ENCODE results near the gene BUD23.

Gene BUD23

GRCh38 chr7:73734619-73735527 lies 51.5 kb downstream of the BUD23 start:
- H3K4me3 ChIP-seq (ENCODE audit: control insufficient read depth, low read depth, low read length) = no peak overlapping the region
- peak; percentile 90 for TF ChIP-seq CTCF (IDR thresholded peaks at IDR 0.05; ENCODE audit: control insufficient read depth, insufficient read depth, low read depth, low read length, missing control alignments)
- DNase-seq (ENCODE audit: low read depth) = peak; percentile 23

- no peak overlapping the region for H3K4me3 ChIP-seq (ENCODE audit: control insufficient read depth, low read depth, low read length)
- DNase-seq (ENCODE audit: low read depth) = no peak
- TF ChIP-seq CTCF (IDR thresholded peaks at IDR 0.05; ENCODE audit: control insufficient read depth, insufficient read depth, low read depth, low read length, missing control alignments) = no peak
Measured at GRCh38 chr7:73735528-73735905, 52.1 kb downstream of the BUD23 start.

GRCh38 chr7:73736885-73737284 lies 53.5 kb downstream of the BUD23 start:
- TF ChIP-seq CTCF (IDR thresholded peaks at IDR 0.05; ENCODE audit: control insufficient read depth, insufficient read depth, low read depth, low read length, missing control alignments) = no peak
- DNase-seq (ENCODE audit: low read depth) = no peak
- no peak overlapping the region for H3K4me3 ChIP-seq (ENCODE audit: control insufficient read depth, low read depth, low read length)

GRCh38 chr7:73737491-73738219 lies 54.3 kb downstream of the BUD23 start:
- H3K4me3 ChIP-seq (ENCODE audit: control insufficient read depth, low read depth, low read length) = peak overlapping the region; percentile 78
- DNase-seq (ENCODE audit: low read depth) = no peak
- no peak for TF ChIP-seq CTCF (IDR thresholded peaks at IDR 0.05; ENCODE audit: control insufficient read depth, insufficient read depth, low read depth, low read length, missing control alignments)

GRCh38 chr7:73738220-73738611 lies 54.8 kb downstream of the BUD23 start:
- no peak for DNase-seq (ENCODE audit: low read depth)
- no peak for TF ChIP-seq CTCF (IDR thresholded peaks at IDR 0.05; ENCODE audit: control insufficient read depth, insufficient read depth, low read depth, low read length, missing control alignments)
- peak overlapping the region; percentile 78 for H3K4me3 ChIP-seq (ENCODE audit: control insufficient read depth, low read depth, low read length)

- peak within 1 kb of the TSS; percentile 78 for H3K4me3 ChIP-seq (ENCODE audit: control insufficient read depth, low read depth, low read length)
- peak; percentile 78 for DNase-seq (ENCODE audit: low read depth)
- TF ChIP-seq CTCF (IDR thresholded peaks at IDR 0.05; ENCODE audit: control insufficient read depth, insufficient read depth, low read depth, low read length, missing control alignments) = no peak
Measured at GRCh38 chr7:73738612-73739386, 55.4 kb downstream of the BUD23 start, which contains the start of gene ABHD11. Gene ABHD11, minus strand, starts transcription at chr7:73738802. Its CDS starts 32 bp downstream, at chr7:73738770.
